ENCODE data around the gene MROH9. TPM values are rescaled to one million over a fixed set of nuclear protein-coding genes. Genes with fewer than 3 reads are reported as not detected.
A peak's percentile ranks its signal among the peaks of the same experiment; 100 is the strongest.

Gene MROH9
- total RNA-seq, 1 donor from 2014 or later: not detected

GRCh38 chr1:170987424-170987823 is 52.1 kb downstream of the MROH9 start:
- Mint-ChIP-seq H3K36me3 (ENCODE audit: unreplicated experiment) (no peaks in the 10 kb centered on the region), H3K27ac (ENCODE audit: unreplicated experiment) (no peak overlapping the region), H3K9me3 (ENCODE audit: unreplicated experiment) (no peaks in the 10 kb centered on the region), H3K27me3 (ENCODE audit: unreplicated experiment) (no peaks in the 10 kb centered on the region), H3K4me3 (ENCODE audit: unreplicated experiment) (no peak overlapping the region), H3K4me1 (ENCODE audit: low read depth, unreplicated experiment) (no peaks in the 10 kb centered on the region)
- TF ChIP-seq CTCF (IDR thresholded peaks at IDR 0.05; ENCODE audit: partially characterized antibody, unreplicated experiment): no peak
- DNase-seq: no peak

- Mint-ChIP-seq H3K27ac (ENCODE audit: unreplicated experiment) (no peak overlapping the region), H3K4me1 (ENCODE audit: low read depth, unreplicated experiment) (peaks cover 2% of the 10 kb centered on the region), H3K4me3 (ENCODE audit: unreplicated experiment) (no peak overlapping the region), H3K36me3 (ENCODE audit: unreplicated experiment) (no peaks in the 10 kb centered on the region), H3K9me3 (ENCODE audit: unreplicated experiment) (no peaks in the 10 kb centered on the region), H3K27me3 (ENCODE audit: unreplicated experiment) (no peaks in the 10 kb centered on the region)
- no peak for TF ChIP-seq CTCF (IDR thresholded peaks at IDR 0.05; ENCODE audit: partially characterized antibody, unreplicated experiment)
- no peak for DNase-seq
These were observed 57.8 kb downstream of the MROH9 start for GRCh38 chr1:170993151-170993550.

- Mint-ChIP-seq H3K27me3 (ENCODE audit: unreplicated experiment) (no peaks in the 10 kb centered on the region), H3K4me3 (ENCODE audit: unreplicated experiment) (no peak overlapping the region), H3K36me3 (ENCODE audit: unreplicated experiment) (no peaks in the 10 kb centered on the region), H3K4me1 (ENCODE audit: low read depth, unreplicated experiment) (peaks cover 2% of the 10 kb centered on the region), H3K27ac (ENCODE audit: unreplicated experiment) (no peak overlapping the region), H3K9me3 (ENCODE audit: unreplicated experiment) (no peaks in the 10 kb centered on the region)
- DNase-seq: no peak
- no peak for TF ChIP-seq CTCF (IDR thresholded peaks at IDR 0.05; ENCODE audit: partially characterized antibody, unreplicated experiment)
These were observed 58.4 kb downstream of the MROH9 start for GRCh38 chr1:170993717-170994116.

- Mint-ChIP-seq H3K9me3 (ENCODE audit: unreplicated experiment) (peaks cover 3% of the 10 kb centered on the region), H3K4me3 (ENCODE audit: unreplicated experiment) (no peak overlapping the region), H3K27me3 (ENCODE audit: unreplicated experiment) (peaks cover 5% of the 10 kb centered on the region), H3K36me3 (ENCODE audit: unreplicated experiment) (no peaks in the 10 kb centered on the region), H3K27ac (ENCODE audit: unreplicated experiment) (no peak overlapping the region), H3K4me1 (ENCODE audit: low read depth, unreplicated experiment) (peaks cover 23% of the 10 kb centered on the region)
- DNase-seq: no peak
- TF ChIP-seq CTCF (IDR thresholded peaks at IDR 0.05; ENCODE audit: partially characterized antibody, unreplicated experiment): no peak
These were observed 79.5 kb downstream of the MROH9 start for GRCh38 chr1:171014880-171015279.

GRCh38 chr1:171017426-171017825 is 82.1 kb downstream of the MROH9 start:
- peak overlapping the region; percentile 36 for H3K4me3 Mint-ChIP-seq (ENCODE audit: unreplicated experiment)
- H3K4me1 Mint-ChIP-seq (ENCODE audit: low read depth, unreplicated experiment): peaks cover 20% of the 10 kb centered on the region
- no peak for TF ChIP-seq CTCF (IDR thresholded peaks at IDR 0.05; ENCODE audit: partially characterized antibody, unreplicated experiment)
- peak; percentile 83 for DNase-seq
- H3K9me3 Mint-ChIP-seq (ENCODE audit: unreplicated experiment): peaks cover 3% of the 10 kb centered on the region
- H3K27me3 Mint-ChIP-seq (ENCODE audit: unreplicated experiment): peaks cover 5% of the 10 kb centered on the region
- no peaks in the 10 kb centered on the region for H3K36me3 Mint-ChIP-seq (ENCODE audit: unreplicated experiment)
- peak overlapping the region; percentile 88 for H3K27ac Mint-ChIP-seq (ENCODE audit: unreplicated experiment)
